ENCODE measurements around the gene SMIM35. TPM values are rescaled to one million over a fixed set of nuclear protein-coding genes. Genes with fewer than 3 reads are reported as not detected.

The SMIM35 gene
- total and polyA plus RNA-seq, 2 of the 13 experiments (the other 11 are each of a cell fraction or from before 2014, with no cell fraction given): not detected

DNA sequence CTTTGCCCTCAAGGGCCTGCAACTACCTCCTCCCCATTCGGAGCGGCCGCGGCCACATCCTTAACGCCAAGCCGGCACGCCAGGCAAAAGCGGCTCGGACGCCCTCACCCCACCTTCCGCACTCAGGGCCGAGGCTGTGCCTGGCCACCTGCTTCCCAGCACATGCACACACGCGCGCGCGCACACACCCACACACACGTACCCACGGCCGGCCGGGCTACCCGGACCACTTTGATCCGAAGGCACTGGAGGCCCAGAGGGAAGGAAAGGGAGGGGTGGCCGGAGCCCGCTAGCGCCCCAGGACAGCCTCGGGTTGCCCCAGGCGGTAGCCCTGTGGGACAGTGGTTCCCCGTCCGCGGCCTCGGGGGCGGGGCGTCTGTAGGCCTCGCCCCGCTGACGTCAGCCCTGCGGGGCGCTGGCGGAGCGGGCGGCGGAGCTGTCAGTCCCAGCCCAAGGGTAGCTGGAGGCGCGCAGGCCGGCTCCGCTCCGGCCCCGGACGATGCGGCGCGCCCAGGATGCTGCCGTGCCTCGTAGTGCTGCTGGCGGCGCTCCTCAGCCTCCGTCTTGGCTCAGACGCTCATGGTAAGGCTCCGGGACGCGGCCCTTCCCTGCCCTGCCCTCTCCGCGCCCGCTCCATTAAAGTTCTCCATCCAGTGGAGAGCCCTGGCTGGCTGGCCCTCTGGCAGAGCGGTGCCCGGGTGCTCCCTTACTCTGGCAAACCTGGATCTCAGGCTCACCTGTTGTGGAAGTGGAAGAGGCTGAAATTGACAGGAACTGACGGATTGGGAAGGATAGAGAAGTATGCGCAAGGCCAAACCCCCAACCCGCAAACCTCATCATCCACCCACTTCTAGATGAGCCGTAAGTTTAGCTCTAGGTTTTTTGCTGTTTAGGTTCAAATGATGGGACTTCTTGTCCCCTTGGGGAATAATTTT lies 100.5 kb downstream of the SMIM35 start, which contains the start of gene IL10RA (continued):
- TF ChIP-seq, protein P1, sequence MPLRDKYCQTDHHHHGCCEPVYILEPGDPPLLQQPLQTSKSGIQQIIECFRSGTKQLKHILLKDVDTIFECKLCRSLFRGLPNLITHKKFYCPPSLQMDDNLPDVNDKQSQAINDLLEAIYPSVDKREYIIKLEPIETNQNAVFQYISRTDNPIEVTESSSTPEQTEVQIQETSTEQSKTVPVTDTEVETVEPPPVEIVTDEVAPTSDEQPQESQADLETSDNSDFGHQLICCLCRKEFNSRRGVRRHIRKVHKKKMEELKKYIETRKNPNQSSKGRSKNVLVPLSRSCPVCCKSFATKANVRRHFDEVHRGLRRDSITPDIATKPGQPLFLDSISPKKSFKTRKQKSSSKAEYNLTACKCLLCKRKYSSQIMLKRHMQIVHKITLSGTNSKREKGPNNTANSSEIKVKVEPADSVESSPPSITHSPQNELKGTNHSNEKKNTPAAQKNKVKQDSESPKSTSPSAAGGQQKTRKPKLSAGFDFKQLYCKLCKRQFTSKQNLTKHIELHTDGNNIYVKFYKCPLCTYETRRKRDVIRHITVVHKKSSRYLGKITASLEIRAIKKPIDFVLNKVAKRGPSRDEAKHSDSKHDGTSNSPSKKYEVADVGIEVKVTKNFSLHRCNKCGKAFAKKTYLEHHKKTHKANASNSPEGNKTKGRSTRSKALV (CRISPR knock-in tag; IDR thresholded peaks at IDR 0.05): peak; percentile 65; the same call in 1 of the 2 replicates
- TF ChIP-seq EED (CRISPR knock-in tag; IDR thresholded peaks at IDR 0.05) (0 out of 2 replicates have a peak, but pooled peaks have one; percentile 32), KDM5A (IDR thresholded peaks at IDR 0.05; ENCODE audit: borderline replicate concordance, low read length) (no peak), EZH2 (conservative IDR thresholded peaks at IDR 0.05; ENCODE audit: low read depth, low read length) (peak; percentile 25; the same call in 1 of the 2 replicates), ZNF598 (CRISPR knock-in tag; IDR thresholded peaks at IDR 0.05; ENCODE audit: borderline replicate concordance) (peak; percentile 42; the same call in 1 of the 2 replicates), ZNF547 (CRISPR knock-in tag; IDR thresholded peaks at IDR 0.05) (0 out of 2 replicates have a peak, but pooled peaks have one; percentile 44), ZFP1 (CRISPR knock-in tag; IDR thresholded peaks at IDR 0.05) (no peak)
- TF ChIP-seq, protein P2, sequence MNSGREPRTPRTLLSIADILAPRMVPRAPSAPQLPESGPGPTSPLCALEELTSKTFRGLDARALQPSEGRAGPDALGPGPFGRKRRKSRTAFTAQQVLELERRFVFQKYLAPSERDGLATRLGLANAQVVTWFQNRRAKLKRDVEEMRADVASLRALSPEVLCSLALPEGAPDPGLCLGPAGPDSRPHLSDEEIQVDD (CRISPR knock-in tag; IDR thresholded peaks at IDR 0.05; ENCODE audit: borderline replicate concordance): 0 out of 2 replicates have a peak, but pooled peaks have one; percentile 47
- TF ChIP-seq, protein P3, sequence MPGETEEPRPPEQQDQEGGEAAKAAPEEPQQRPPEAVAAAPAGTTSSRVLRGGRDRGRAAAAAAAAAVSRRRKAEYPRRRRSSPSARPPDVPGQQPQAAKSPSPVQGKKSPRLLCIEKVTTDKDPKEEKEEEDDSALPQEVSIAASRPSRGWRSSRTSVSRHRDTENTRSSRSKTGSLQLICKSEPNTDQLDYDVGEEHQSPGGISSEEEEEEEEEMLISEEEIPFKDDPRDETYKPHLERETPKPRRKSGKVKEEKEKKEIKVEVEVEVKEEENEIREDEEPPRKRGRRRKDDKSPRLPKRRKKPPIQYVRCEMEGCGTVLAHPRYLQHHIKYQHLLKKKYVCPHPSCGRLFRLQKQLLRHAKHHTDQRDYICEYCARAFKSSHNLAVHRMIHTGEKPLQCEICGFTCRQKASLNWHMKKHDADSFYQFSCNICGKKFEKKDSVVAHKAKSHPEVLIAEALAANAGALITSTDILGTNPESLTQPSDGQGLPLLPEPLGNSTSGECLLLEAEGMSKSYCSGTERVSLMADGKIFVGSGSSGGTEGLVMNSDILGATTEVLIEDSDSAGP (CRISPR knock-in tag; IDR thresholded peaks at IDR 0.05; ENCODE audit: borderline replicate concordance): peak; percentile 51; the same call in 1 of the 2 replicates
- TF ChIP-seq, protein P4, sequence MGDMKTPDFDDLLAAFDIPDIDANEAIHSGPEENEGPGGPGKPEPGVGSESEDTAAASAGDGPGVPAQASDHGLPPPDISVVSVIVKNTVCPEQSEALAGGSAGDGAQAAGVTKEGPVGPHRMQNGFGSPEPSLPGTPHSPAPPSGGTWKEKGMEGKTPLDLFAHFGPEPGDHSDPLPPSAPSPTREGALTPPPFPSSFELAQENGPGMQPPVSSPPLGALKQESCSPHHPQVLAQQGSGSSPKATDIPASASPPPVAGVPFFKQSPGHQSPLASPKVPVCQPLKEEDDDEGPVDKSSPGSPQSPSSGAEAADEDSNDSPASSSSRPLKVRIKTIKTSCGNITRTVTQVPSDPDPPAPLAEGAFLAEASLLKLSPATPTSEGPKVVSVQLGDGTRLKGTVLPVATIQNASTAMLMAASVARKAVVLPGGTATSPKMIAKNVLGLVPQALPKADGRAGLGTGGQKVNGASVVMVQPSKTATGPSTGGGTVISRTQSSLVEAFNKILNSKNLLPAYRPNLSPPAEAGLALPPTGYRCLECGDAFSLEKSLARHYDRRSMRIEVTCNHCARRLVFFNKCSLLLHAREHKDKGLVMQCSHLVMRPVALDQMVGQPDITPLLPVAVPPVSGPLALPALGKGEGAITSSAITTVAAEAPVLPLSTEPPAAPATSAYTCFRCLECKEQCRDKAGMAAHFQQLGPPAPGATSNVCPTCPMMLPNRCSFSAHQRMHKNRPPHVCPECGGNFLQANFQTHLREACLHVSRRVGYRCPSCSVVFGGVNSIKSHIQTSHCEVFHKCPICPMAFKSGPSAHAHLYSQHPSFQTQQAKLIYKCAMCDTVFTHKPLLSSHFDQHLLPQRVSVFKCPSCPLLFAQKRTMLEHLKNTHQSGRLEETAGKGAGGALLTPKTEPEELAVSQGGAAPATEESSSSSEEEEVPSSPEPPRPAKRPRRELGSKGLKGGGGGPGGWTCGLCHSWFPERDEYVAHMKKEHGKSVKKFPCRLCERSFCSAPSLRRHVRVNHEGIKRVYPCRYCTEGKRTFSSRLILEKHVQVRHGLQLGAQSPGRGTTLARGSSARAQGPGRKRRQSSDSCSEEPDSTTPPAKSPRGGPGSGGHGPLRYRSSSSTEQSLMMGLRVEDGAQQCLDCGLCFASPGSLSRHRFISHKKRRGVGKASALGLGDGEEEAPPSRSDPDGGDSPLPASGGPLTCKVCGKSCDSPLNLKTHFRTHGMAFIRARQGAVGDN (CRISPR knock-in tag; IDR thresholded peaks at IDR 0.05): peak; percentile 70
